ENCODE data around the gene AGA.

The AGA gene

DNA sequence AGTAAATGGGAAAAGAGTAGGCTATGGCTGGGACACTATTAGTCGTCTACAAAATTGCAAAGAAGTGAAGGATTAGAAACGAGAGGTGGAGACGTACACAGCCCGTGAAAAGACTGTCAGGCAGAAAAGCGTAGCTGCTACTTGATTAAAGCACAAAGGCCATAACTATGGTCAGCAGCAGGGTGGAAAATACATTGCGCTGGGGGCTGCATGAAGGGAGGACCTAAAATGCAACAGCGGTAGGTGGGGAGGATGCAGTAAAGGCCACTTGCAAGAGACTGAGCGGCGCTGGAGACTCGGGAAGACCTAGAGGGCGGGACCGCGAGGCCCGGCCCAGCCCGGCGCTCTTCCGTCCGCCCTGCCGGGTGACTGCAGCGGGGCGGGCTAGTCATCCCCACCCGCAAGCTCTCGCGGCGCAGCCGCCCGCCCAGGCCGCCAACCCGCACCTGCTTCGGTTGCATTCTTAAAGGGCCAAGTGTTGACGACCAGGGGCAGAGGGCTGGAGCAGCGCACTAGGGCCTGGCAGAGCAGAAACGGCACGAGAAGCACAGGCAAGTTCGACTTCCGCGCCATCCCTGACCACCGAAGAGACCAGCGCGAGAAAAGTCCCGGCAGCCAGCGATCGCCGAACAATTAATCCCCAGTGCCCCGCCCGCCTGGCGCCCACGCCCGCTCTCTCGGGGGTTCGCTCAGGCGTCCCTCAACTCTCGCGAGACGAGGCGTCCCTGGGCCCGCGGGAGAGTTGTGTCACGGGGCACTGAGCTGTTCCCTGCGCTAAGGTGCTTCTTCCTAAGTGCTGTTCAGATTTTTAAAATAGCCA is at the start of gene AGA:
TSS of gene AGA (minus strand) at position 635 of the 820 bp plus-strand sequence. CDS start at position 573, 62 bp downstream.
- DNase-seq, result peak; percentile 85

DNA sequence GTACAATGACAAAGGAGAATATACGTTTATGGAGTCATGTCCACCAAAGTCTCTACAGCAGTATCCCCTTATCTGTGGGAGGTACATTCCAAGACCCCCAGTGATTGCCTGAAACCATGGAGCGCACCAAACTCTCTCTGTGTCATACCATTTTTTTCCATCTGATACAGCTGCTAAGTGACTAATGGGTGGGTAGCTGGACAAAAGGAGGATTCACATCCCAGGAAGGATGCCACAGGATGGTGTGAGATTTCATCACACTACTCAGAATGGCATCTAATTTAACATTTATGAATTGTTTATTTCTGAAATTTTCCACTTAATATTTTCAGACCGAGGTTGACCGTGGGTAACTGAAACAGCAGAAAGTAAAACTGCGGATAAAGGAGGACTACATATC is 49.8 kb upstream of the AGA start:
- no peak for DNase-seq

DNA sequence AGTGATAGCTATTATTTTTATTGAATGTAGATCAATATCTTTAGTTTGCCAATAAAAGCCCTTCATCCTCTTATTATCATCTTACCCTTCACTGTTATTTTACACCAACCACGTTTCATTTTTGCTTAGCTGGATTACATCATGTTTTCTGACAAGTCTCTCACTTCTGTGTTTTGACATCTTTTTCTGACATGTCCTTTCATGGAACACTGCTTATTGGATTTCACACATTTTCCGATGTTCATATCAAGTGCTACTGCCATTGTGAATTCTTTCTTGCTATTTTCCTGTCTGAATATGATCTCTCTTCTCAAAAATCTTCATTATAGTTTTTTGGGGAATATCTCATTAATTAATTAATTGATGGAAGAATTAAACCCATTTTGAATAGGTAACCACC is 48.5 kb upstream of the AGA start:
- DNase-seq, result no peak

DNA sequence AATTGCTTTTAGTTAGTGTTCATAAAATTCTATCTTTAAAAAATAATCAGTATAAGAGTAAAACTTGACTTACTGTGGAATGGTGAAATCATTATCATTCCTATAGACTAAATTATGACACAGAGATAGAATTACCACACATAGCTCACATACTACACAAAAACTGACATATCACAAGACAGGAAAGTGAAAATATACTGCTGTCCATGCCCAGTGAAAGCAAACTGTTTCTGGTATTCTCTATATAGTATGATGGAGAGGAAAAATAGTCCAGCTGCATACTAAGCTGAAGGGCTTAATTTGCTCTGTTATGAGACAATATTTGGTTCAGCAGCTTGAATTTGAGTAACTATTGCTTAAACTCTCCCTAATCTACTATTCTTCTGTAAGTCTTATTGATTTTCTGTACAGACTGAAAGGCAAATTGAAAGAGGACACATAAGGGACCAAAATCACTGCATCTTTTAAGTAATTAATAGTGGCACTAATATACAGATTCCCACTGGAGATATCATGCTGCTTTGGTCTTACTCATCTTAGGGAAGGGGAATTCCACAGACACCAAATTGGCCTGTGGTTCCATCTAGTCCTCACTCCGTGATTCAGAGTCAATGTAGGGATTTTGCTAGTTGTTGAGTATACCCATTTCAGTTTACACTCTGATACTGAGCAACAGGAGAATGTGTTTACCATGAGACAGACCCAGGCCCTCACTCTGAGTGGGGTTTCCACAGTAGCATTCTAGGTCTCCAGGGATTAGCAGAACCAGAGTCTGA is 47.4 kb upstream of the AGA start:
- no peak for DNase-seq

DNA sequence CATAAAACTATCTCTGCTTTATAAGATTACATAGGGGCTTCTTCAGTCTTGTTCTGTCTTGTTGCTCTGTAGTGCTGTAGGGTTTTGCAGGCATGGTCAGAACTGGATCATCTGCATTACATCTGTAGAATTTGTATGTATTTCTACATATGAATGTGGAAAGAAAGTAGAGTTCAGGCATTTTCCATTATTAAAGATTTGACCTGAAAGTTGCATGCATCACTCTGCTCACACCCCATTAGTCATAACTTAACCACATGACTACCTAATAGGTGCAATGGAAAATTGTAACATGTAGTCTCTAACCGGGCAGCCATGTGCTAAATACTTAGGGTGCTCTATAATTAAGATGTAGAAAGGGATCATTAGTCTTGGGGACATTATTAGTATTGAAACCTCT is 45.7 kb upstream of the AGA start:
- DNase-seq, result no peak

DNA sequence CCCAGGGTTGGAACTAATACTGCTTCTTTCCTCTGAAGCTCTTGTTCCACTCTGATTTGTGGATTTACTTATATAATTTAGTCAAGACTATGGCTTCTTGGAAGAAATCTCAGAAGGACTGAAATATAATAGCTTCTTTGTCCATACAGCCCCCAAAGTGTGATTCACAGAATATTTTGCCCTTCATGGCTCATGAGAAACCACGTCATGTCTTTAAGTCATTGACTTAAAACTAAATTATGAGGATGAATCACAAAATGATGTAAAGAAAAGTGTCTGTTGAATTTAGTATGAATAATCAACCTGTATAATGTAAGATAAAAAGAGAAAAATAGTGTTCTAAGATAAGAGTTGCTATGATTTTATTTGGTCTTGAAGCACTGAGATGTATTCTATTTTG is 43.3 kb upstream of the AGA start:
- no peak for DNase-seq

DNA sequence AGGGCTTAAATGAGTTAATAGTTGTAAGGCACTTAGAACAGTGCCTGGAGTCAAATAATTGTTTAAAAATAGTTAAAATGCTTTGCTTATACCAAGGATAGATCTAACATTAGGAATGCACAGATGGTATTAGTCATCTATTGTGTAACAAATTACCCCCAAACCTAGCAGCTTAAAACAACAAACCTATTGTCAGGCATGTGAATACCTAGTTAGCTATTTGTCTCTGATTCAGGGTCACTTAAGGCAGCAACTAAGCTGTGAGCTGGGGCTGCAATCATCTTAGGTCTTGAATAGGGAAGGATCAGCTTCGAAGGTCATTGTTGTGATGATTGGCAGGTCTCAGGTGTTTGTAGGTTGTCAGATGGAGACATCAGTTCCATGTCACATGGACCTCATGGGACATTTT is 42.4 kb upstream of the AGA start:
- DNase-seq, result peak; percentile 70

DNA sequence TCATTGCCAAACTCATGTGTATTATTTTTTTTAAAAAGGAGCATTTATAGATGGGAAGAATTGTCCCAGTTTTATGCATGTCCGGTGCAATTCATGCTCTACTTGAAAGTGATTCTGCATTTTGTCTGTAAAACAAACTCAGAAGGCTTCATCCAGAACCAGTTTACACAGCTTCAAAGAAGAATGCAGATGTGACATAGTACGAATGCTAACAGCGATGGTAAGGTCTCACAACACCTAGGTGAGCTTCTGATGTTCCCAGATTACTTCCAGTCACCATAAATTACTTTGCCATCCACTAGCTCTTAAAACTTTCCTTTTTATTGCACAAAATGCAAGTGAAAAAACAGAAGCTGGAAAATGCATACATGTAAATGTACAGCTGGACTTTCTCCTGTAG is 41.5 kb upstream of the AGA start:
- no peak for DNase-seq

DNA sequence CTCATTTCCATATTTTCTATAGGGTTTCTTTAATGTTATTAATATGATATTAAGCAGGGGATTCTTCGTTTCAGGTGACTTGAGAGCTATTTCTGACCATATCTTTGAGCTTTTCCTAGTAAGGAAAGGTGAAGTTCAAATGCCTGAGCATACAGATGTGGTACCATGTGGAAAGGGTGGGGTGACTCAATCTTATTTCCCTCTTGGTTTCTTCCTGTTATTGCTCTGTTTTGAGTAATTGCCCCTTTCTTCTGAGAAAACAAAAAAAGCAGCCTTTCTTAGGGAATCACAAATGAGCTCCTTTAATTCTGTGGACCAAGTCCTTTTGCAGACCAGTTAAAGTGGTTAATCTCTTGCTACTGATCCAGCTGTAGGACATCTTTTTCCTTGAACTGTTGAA is 41.0 kb upstream of the AGA start:
- DNase-seq, result no peak

DNA sequence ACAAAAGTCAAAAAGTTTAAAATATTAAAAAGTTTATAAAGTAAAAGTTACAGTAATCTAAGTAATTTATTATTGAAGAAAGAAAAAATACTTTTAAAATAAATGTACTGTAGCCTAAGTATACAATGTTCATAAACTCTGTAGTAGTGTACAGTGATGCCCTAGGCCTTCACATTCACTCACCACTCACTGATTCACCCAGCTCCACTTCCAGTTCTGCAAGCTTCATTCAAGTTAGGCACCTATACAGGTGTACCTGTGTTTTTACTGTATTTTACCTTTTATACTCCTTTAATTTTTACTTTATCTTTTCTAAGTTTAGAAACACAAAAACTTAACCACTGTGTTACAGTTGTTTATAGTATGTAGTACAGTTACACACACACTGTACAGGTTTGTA is 40.1 kb upstream of the AGA start:
- DNase-seq, result no peak

DNA sequence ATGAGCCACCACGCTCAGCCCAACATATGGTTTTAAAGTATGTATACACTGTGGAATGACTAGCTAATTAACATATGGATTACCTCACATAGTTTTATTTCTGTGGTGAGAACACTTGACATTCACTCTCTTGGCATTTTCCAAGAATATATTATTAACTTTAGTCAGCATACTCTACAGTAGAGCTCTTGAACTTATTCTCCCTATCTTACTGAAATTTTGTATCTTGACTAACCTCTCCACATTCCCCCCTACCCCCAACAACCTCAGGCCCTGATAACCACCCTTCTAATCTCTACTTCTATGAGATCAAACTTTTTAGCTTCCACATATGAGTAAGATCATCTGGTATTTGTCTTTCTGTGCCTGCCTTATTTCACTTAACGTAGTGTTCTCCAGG is 38.6 kb upstream of the AGA start:
- DNase-seq, result no peak

DNA sequence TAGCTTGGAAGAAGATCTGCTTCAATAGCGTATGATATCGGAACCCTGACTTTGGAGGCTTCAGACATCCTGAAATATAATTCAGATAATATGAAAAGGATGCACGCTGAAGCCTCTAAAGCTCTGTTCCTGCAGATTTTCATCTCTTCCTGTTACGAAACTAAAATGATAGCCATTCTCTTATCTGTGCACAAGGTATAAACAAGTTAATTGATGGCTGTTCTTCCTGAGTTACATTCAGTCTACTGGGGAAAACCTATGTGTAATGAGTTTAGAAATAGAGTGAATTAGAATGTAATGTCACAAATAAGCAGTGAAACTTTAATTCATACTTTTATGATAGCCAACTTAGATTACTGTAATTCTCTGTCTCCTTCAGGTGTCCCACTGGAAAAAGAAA is 36.8 kb upstream of the AGA start:
- no peak for DNase-seq

DNA sequence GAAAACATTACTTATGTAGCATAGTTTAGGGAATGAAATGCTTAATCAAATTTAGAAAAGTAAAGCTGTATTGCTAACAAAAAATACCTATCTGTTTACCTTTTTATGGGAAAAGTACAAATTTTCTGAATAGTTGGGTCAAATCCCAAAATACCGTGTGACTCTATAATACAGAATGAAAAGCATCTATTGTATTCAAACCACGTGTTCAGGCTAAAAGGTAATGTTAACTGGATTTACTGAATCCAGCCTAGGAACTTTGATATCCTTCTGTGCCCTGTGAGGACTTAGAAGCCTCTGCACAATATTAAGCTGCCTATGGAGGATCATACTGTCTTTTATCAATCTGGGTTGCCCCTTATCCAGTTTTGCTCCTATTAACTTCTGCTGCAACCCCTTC is 36.3 kb upstream of the AGA start:
- no peak for DNase-seq

DNA sequence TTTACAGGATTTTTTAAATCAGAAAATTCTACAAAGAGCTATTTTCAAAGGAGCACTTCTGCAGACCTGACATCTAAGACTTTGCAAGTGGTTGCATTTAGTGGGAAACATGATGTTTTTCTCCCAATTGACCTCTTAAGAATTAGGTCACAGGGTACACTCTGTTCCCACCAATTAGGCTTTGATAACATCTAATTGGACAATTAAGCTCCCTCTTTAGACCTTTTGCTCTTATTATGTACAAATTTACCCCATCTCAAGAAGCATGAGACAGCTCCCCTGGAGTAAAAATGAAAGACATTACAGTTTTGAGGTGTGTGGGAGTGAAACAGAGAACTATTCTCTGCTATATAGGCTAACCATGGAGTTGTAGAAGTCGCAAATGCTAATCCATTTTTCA is 31.8 kb upstream of the AGA start:
- no peak for DNase-seq

DNA sequence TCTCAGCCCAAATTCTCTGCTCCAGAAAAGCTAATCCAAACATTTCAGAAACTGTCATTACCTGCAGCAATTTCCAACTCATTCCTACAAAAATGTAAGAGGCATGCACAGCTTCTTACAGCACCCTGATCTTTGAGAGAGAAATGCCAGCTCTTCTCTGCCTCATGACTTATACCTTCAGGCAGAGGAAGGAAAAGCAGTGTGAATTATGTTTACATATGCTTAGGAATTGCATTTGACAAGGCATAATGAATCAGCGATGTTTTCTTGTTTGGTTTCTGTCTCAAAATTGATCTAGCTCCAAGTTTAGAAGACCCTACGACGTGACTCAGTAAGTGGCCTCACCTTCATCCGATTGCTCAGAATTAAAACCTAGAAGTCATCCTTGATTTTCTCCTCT is 21.8 kb upstream of the AGA start:
- DNase-seq, result no peak

DNA sequence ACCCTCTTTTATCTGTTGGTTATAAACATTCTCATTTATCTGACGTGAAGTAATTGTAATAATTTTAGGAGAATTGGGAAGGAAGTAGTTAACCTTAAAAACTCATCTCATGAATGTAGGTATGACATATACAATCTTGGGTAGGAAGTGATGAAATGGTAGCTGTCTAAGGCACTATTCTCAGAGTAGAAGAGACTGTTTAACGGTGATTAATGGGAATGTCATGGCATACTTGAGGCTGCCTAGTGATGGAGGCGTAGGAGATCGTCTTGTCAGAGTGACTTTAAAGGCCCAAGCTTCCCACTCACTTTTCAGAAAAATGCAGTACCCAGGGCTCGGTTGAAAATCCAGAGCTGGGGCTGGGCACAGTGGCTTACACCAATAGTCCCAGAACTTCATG is 19.4 kb upstream of the AGA start:
- no peak for DNase-seq

DNA sequence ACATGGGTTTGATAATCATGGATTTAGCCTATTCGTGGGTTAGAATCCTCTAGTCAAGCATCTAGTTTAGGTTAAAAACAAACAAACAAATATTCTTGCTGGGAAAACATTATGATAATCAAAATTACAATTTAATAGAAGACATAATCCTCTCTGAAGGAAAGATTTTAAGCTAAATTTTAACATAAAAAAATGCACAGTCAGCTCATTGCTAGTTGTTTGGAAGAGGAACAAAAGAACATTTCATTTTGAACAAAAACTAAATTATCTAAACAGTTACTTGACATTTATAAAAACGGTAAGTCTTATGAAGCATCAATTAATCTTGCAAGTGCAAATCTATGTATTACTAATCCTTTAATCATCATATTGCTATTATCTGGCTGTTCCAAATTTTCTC is 18.2 kb upstream of the AGA start:
- DNase-seq, result no peak

DNA sequence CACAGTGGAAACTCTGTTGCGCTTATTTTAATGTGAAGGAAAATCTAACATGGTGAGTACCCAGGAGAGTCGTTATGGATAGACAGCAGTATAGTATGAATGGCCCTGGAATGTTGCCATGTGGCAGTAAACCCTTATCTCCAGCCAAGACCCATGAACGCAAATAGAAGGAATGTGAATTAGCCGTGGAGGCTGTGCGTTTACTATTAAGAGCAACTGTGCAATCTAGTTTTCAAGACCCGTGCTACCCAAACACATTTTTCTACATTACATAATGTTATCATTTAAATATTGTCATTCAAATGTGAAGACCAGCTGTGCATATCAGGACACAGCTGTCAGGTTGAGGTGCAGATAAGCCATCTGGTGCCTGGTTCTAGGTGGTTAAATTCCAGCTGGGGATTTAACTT is 13.3 kb upstream of the AGA start:
- no peak for DNase-seq

DNA sequence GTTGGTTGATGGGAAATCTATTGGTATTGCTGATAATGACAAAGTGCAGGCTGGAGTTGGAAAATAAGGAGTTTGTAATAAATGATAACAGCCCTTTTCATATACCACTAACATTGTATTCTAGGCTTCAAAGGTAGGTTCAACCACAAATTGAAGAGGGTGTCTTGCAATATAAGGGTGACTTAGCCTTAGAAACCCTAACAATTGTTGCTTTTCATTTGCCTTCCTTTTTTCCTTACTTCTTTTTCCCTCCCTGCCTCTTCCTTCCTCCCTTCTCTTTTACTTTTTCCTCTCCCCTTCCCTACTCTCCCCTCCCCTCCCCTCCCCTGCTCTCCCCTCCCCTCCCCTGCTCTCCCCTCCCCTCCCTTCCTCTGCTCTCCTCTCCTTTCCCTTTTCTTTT is 10.9 kb upstream of the AGA start:
- DNase-seq, result no peak

DNA sequence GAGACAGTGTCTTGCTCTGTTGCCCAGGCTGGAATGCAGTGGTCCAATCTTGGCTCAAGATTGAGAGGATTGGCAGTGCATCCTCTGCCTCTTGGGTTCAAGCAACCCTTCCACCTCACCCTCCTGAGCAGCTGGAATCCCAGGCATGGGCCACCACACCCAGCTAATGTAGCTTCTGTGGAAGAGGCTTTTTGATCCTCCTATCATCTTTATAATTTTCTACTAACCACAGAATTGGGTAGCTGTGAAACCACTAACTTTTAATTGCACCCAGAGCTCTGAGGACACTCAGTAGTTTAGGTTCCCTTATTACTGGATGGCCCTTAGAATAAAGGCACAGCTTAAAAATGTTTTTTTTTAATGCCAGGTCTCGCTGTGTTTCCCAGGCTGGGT is 8.9 kb upstream of the AGA start:
- DNase-seq, result no peak

DNA sequence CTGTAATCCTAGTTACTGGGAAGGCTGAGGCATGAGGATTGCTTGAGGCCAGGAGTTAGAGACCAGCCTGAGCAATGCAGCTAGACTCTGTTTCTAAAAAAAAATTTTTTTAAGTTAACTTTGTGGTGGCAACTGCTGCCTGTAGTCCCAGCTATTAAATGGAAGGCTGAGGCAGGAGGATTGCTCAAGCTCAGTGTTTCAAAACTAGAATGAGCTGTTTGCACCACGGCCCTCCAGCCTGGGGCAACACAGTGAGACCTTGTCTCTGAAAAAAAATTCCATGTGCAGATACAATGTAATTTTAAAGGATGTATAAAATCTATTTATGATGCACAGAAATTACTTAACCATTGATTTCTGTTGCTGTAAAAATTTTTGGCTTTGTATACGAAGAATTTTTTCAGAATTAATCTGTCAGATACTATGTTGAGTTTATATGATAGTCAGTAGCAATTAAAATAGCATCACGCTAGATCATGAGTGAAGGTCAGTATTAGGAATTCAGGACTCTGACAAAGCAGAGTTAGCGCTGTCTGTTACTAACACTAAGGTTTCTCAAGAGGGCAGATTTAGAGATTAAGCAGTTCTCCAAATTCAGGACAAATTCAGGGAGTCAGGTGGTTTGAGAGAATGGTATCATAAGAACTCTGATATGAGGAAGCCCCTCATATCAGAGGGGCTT is 8.3 kb upstream of the AGA start:
- DNase-seq, result no peak

DNA sequence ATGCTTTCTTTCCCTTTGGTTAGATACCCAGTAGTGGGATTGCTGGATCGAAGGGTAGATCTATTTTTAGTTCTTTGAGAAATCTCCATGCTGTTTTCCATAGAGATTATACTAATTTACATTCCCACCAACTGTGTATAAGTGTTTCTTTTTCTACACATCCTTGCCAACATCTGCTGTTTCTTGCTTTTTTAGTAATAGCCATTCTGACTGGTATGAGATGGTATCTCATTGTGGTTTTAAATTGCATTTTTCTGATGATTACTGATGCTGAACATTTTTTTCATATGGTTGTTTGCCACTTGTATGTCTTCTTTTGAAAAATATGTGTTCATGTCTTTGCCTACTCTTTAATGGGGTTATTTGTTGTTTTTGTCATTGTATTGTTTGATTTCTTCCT is 6.6 kb upstream of the AGA start:
- peak; percentile 32 for DNase-seq

DNA sequence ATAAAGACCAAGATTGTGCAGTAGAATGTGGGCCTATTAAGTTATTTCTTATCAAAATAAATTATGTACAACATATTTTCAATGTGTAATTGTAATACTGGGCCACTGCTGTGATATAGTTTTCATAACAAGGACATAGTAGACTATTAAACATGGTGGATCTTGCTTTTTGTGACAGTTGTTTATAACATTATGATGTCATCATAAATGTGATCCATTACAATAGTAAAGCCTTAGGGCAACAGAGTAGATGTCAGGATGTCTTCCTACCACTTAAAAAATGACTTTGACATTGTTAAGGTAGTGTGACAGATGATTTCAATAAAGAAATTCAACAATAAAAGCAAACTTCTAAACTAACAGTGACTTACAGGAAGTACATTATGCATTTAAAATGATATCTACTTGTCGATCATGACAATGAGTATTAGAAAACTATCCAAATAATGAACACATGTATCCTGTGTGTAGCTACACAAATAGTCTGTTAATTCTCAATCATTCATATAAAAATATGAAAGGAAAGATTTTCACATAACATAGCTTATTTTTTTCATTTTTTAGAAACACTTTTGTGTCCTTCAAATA is 5.3 kb upstream of the AGA start:
- no peak for DNase-seq

DNA sequence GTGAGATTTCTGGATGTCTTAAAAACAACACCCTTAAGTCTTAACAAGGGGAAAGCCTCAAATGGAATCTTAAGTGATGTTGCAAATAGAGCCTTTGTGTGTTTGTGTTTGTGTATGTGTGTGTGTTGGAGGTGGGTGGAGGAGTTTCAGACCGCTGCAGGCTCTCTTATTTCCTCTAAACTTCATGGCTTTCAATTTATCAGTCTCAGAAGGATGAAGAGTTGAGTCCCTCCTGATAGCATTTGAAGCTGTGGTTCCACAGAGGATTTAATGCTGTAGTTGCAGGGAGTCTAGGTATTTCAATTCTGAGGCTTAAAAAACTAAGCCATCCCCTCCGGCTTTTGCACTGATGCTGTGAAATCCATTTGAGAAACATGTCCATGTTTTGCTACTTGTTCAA is 4.3 kb upstream of the AGA start:
- no peak for DNase-seq

Data from kidney glomerular epithelial cell (primary cell).